HG03439 (cell line): ENCODE results near the gene NRBP1.
"Not testable (repeated sequence)": the region's sequence is repeated elsewhere in the genome, so short reads cannot be mapped to it uniquely, and the experiment has no call there.

Experiments
- ATAC-seq: cut with Tn5 transposase; IDR thresholded peaks from one replicate; pipeline ENCODE4 v1.9.1; 2021; ENCODE audit warnings: mild to moderate bottlenecking, moderate library complexity; ENCODE audit not compliant: unreplicated experiment

The NRBP1 gene

GRCh38 chr2:27421660-27422250 lies 6.7 kb upstream of the NRBP1 start:
- ATAC-seq = no peak

GRCh38 chr2:27422958-27423357 lies 5.5 kb upstream of the NRBP1 start:
- no peak for ATAC-seq

GRCh38 chr2:27425039-27425438 lies 3.4 kb upstream of the NRBP1 start:
- ATAC-seq = not testable (repeated sequence)

GRCh38 chr2:27427863-27428212 lies 593 bp upstream of the NRBP1 start:
- ATAC-seq = no peak

- peak; percentile 78 for ATAC-seq
These were observed 629 bp downstream of the NRBP1 start for GRCh38 chr2:27428978-27429541.

GRCh38 chr2:27431395-27431794 lies 3.0 kb downstream of the NRBP1 start:
- no peak for ATAC-seq

GRCh38 chr2:27435628-27436027 lies 7.2 kb downstream of the NRBP1 start:
- no peak for ATAC-seq

- ATAC-seq = no peak
These were observed 12.9 kb downstream of the NRBP1 start for GRCh38 chr2:27441226-27441926.

- ATAC-seq = no peak
These were observed 13.8 kb downstream of the NRBP1 start, which contains the start of gene KRTCAP3 for GRCh38 chr2:27441958-27442919. Gene KRTCAP3, plus strand, starts transcription at chr2:27442381. Its CDS starts 32 bp downstream, at chr2:27442413.

GRCh38 chr2:27442920-27443282 lies 14.5 kb downstream of the NRBP1 start:
- ATAC-seq = no peak

- ATAC-seq = no peak
These were observed 16.7 kb downstream of the NRBP1 start for GRCh38 chr2:27445155-27445554.

- no peak for ATAC-seq
These were observed 17.2 kb downstream of the NRBP1 start for GRCh38 chr2:27445615-27446014.

GRCh38 chr2:27446057-27446456 lies 17.6 kb downstream of the NRBP1 start:
- no peak for ATAC-seq

- no peak for ATAC-seq
These were observed 19.9 kb downstream of the NRBP1 start for GRCh38 chr2:27448381-27448780.

- ATAC-seq = no peak
These were observed 22.7 kb downstream of the NRBP1 start for GRCh38 chr2:27451095-27451494.

- no peak for ATAC-seq
These were observed 25.5 kb downstream of the NRBP1 start for GRCh38 chr2:27453968-27454367.

GRCh38 chr2:27461118-27461517 lies 32.7 kb downstream of the NRBP1 start:
- ATAC-seq = no peak

- no peak for ATAC-seq
These were observed 36.0 kb downstream of the NRBP1 start for GRCh38 chr2:27464443-27464842.

GRCh38 chr2:27471961-27472360 lies 43.5 kb downstream of the NRBP1 start:
- ATAC-seq = no peak

GRCh38 chr2:27485496-27485895 lies 57.1 kb downstream of the NRBP1 start:
- ATAC-seq = no peak

GRCh38 chr2:27489118-27489497 lies 60.7 kb downstream of the NRBP1 start:
- peak; percentile 7 for ATAC-seq
